HG03575 (cell line): Measurements from ENCODE around the gene LORICRIN.
"Not testable (repeated sequence)": the region's sequence is repeated elsewhere in the genome, so short reads cannot be mapped to it uniquely, and the experiment has no call there.

Experiments
- ATAC-seq: cut with Tn5 transposase; IDR thresholded peaks from one replicate; pipeline ENCODE4 v1.9.1; 2021; ENCODE audit not compliant: unreplicated experiment, insufficient number of reproducible peaks, low FRiP score; ENCODE audit errors: extremely low read depth

LORICRIN gene

GRCh38 chr1:153259387-153259786, at the start of gene LORICRIN:
LORICRIN (plus strand) TSS chr1:153259687; CDS start chr1:153260950, 1,263 bp downstream.
- no peak for ATAC-seq

GRCh38 chr1:153210206-153210605, 49.3 kb upstream of the LORICRIN start:
- ATAC-seq: no peak

GRCh38 chr1:153212201-153212600, 47.3 kb upstream of the LORICRIN start:
- ATAC-seq: no peak

- ATAC-seq: no peak
These were observed 46.0 kb upstream of the LORICRIN start for GRCh38 chr1:153213519-153213918.

GRCh38 chr1:153217212-153217611, 42.3 kb upstream of the LORICRIN start, which contains the start of gene PRR9:
PRR9 (plus strand) TSS chr1:153217584; CDS start chr1:153218145, 561 bp downstream.
- no peak for ATAC-seq

- no peak for ATAC-seq
These were observed 41.6 kb upstream of the LORICRIN start for GRCh38 chr1:153217744-153218416.

GRCh38 chr1:153220606-153221303, 38.7 kb upstream of the LORICRIN start:
- ATAC-seq: no peak

GRCh38 chr1:153223040-153223891, 36.2 kb upstream of the LORICRIN start:
- ATAC-seq: not testable (repeated sequence)

- ATAC-seq: no peak
These were observed 31.7 kb upstream of the LORICRIN start for GRCh38 chr1:153227810-153228209.

GRCh38 chr1:153228491-153228890, 31.0 kb upstream of the LORICRIN start:
- ATAC-seq: no peak

GRCh38 chr1:153229076-153229829, 30.2 kb upstream of the LORICRIN start:
- ATAC-seq: not testable (repeated sequence)

GRCh38 chr1:153231363-153231762, 28.1 kb upstream of the LORICRIN start:
- no peak for ATAC-seq

- no peak for ATAC-seq
These were observed 27.7 kb upstream of the LORICRIN start for GRCh38 chr1:153231785-153232184.

GRCh38 chr1:153232553-153232952, 26.9 kb upstream of the LORICRIN start:
- ATAC-seq: no peak

GRCh38 chr1:153233448-153233847, 26.0 kb upstream of the LORICRIN start:
- no peak for ATAC-seq

GRCh38 chr1:153238527-153238926, 21.0 kb upstream of the LORICRIN start:
- ATAC-seq: no peak

GRCh38 chr1:153242160-153242559, 17.3 kb upstream of the LORICRIN start:
- no peak for ATAC-seq

- no peak for ATAC-seq
These were observed 14.0 kb upstream of the LORICRIN start for GRCh38 chr1:153245466-153245865.

GRCh38 chr1:153246018-153246417, 13.5 kb upstream of the LORICRIN start:
- no peak for ATAC-seq
